Measurements from ENCODE around the gene PMS1.

DNA sequence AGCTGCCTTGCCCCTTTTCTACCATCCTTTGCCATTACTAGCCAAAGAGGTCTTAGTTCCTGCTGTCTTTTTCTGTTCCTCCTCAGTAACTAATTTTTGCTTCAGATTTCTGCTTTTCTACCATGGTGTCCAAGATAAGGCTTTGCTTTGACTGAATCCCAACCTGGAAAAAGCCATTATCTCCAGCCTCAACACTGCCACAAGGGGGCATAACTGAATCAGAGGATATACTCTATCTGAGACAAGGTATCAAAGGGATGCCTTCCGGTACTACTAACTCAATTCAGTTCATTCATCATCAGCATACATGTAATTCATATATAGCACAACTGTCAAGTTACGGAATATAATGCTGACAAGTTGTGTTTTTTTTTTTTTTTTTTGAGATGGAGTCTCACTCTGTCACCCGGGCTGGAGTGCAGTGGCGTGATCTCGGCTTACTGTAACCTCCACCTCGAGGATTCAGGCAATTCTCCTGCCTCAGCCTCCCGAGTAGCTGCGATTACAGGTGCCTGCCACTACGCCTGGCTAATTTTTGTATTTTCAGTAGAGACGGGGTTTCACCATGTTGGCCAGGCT, 33.1 kb upstream of the PMS1 start:
- TF ChIP-seq, protein P1, sequence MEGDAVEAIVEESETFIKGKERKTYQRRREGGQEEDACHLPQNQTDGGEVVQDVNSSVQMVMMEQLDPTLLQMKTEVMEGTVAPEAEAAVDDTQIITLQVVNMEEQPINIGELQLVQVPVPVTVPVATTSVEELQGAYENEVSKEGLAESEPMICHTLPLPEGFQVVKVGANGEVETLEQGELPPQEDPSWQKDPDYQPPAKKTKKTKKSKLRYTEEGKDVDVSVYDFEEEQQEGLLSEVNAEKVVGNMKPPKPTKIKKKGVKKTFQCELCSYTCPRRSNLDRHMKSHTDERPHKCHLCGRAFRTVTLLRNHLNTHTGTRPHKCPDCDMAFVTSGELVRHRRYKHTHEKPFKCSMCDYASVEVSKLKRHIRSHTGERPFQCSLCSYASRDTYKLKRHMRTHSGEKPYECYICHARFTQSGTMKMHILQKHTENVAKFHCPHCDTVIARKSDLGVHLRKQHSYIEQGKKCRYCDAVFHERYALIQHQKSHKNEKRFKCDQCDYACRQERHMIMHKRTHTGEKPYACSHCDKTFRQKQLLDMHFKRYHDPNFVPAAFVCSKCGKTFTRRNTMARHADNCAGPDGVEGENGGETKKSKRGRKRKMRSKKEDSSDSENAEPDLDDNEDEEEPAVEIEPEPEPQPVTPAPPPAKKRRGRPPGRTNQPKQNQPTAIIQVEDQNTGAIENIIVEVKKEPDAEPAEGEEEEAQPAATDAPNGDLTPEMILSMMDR (IDR thresholded peaks at IDR 0.05) = peak; percentile 85
- no peak for TF ChIP-seq ZFX (IDR thresholded peaks at IDR 0.05; ENCODE audit: borderline replicate concordance)
